Measurements from ENCODE around the gene ZC3H12C.

Gene ZC3H12C

GRCh38 chr11:110123003-110123402, 29.8 kb downstream of the ZC3H12C start:
- Histone ChIP-seq H3K27me3 (replicated peaks) (no peaks in the 10 kb centered on the region), H3K36me3 (replicated peaks) (no peaks in the 10 kb centered on the region), H3K27ac (peak overlapping the region; percentile 94), H3K4me3 (ENCODE audit: low read depth, low read length) (no peak overlapping the region)
- in situ Hi-C loops (cut with HindIII; ENCODE audit: low pct_ligation_motif_present, low sequenced_read_pairs): no loop called here
- no peak for TF ChIP-seq CTCF (IDR thresholded peaks at IDR 0.05; ENCODE audit: low read depth, low read length, missing control alignments)
- peak; percentile 68 for DNase-seq

- no peak overlapping the region for H3K4me3 ChIP-seq (ENCODE audit: low read depth, low read length)
- in situ Hi-C loops (cut with HindIII; ENCODE audit: low pct_ligation_motif_present, low sequenced_read_pairs): no loop called here
- no peaks in the 10 kb centered on the region for H3K36me3 ChIP-seq (replicated peaks)
Observed at GRCh38 chr11:110124605-110125004, 31.4 kb downstream of the ZC3H12C start.

GRCh38 chr11:110125632-110126031, 32.4 kb downstream of the ZC3H12C start:
- H3K27ac ChIP-seq: peak overlapping the region; percentile 94
- H3K4me3 ChIP-seq (ENCODE audit: low read depth, low read length): no peak overlapping the region
- in situ Hi-C loops (cut with HindIII; ENCODE audit: low pct_ligation_motif_present, low sequenced_read_pairs): no loop called here
- no peaks in the 10 kb centered on the region for H3K36me3 ChIP-seq (replicated peaks)
- TF ChIP-seq CTCF (IDR thresholded peaks at IDR 0.05; ENCODE audit: low read depth, low read length, missing control alignments): no peak
- no peaks in the 10 kb centered on the region for H3K27me3 ChIP-seq (replicated peaks)
- DNase-seq: peak; percentile 88

More at GRCh38 chr11:110124605-110125004, 31.4 kb downstream of the ZC3H12C start:
- Histone ChIP-seq H3K27me3 (replicated peaks) (no peaks in the 10 kb centered on the region), H3K27ac (peak overlapping the region; percentile 94)
- TF ChIP-seq CTCF (IDR thresholded peaks at IDR 0.05; ENCODE audit: low read depth, low read length, missing control alignments): no peak
- DNase-seq: no peak

- in situ Hi-C loops (cut with HindIII; ENCODE audit: low pct_ligation_motif_present, low sequenced_read_pairs): no loop called here
- no peak for TF ChIP-seq CTCF (IDR thresholded peaks at IDR 0.05; ENCODE audit: low read depth, low read length, missing control alignments)
- Histone ChIP-seq H3K4me3 (ENCODE audit: low read depth, low read length) (no peak overlapping the region), H3K27me3 (replicated peaks) (no peaks in the 10 kb centered on the region), H3K27ac (peak overlapping the region; percentile 94), H3K36me3 (replicated peaks) (no peaks in the 10 kb centered on the region)
- DNase-seq: no peak
Observed at GRCh38 chr11:110126936-110127335, 33.7 kb downstream of the ZC3H12C start.

- in situ Hi-C loops (cut with HindIII; ENCODE audit: low pct_ligation_motif_present, low sequenced_read_pairs): no loop called here
- no peak overlapping the region for H3K4me3 ChIP-seq (ENCODE audit: low read depth, low read length)
- no peaks in the 10 kb centered on the region for H3K36me3 ChIP-seq (replicated peaks)
- H3K27ac ChIP-seq: peak overlapping the region; percentile 94
- no peak for TF ChIP-seq CTCF (IDR thresholded peaks at IDR 0.05; ENCODE audit: low read depth, low read length, missing control alignments)
- peak; percentile 34 for DNase-seq
- no peaks in the 10 kb centered on the region for H3K27me3 ChIP-seq (replicated peaks)
Observed at GRCh38 chr11:110128161-110128560, 35.0 kb downstream of the ZC3H12C start.

- no peak overlapping the region for H3K27ac ChIP-seq
- no peaks in the 10 kb centered on the region for H3K27me3 ChIP-seq (replicated peaks)
- in situ Hi-C loops (cut with HindIII; ENCODE audit: low pct_ligation_motif_present, low sequenced_read_pairs): no loop called here
- H3K4me3 ChIP-seq (ENCODE audit: low read depth, low read length): no peak overlapping the region
- H3K36me3 ChIP-seq (replicated peaks): no peaks in the 10 kb centered on the region
- TF ChIP-seq CTCF (IDR thresholded peaks at IDR 0.05; ENCODE audit: low read depth, low read length, missing control alignments): no peak
- DNase-seq: no peak
Observed at GRCh38 chr11:110130642-110131238, 37.5 kb downstream of the ZC3H12C start.

Measured in brain microvascular endothelial cell (primary cell).